Right atrium auricular region (tissue), 2 donors: ENCODE results near the gene ZPR1. TPM values are rescaled to one million over a fixed set of nuclear protein-coding genes. Genes with fewer than 3 reads are reported as not detected.
"Not testable (repeated sequence)": the region's sequence is repeated elsewhere in the genome, so short reads cannot be mapped to it uniquely, and the experiment has no call there.

Experiments
- DNase-seq: peaks from one replicate; pipeline ENCODE4 v3.0.0-alpha.2; 2019; ENCODE audit warnings: low spot score
- H3K27ac ChIP-seq, 2 donors: fragments of 200-600 bp; sonication (generic); 1 replicate in 1 of 2; 2 replicates in 1 of 2; pipeline ENCODE4 v1.5.1; 2016 to 2019
- H3K27me3 ChIP-seq, 2 donors: fragments of 200-600 bp; sonication (generic); one replicate each; pipeline versions ENCODE4 v1.5.1 to v1.6.0; 2017 to 2019
- H3K36me3 ChIP-seq: fragments of 200-600 bp; sonication (generic); one replicate; pipeline ENCODE4 v1.5.1; 2016
- H3K4me1 ChIP-seq, 2 donors: fragments of 200-600 bp; sonication (generic); one replicate each; pipeline versions ENCODE4 v1.5.1 to v1.6.0; 2017 to 2019
- H3K4me3 ChIP-seq, 2 donors: fragments of 200-600 bp; sonication (generic); 1 replicate in 1 of 2; 2 replicates in 1 of 2; pipeline ENCODE4 v1.5.1; 2017 to 2019; ENCODE audit warnings: mild to moderate bottlenecking in 1 of 2, moderate library complexity in 1 of 2
- H3K9me3 ChIP-seq, 2 donors: fragments of 200-600 bp; sonication (generic); one replicate each; pipeline ENCODE4 v1.5.1; 2019
- CTCF ChIP-seq, 2 donors: fragments of 200-600 bp; sonication (generic); IDR thresholded peaks; one replicate each; pipeline ENCODE4 v1.5.1; 2019; ENCODE audit warnings: antibody characterized with exemption in 2 of 2
- total RNA-seq, 2 donors: library from RNA; depleted of rRNA; stranded (reverse); fragments of >200 nt; gene quantifications; one replicate each; pipeline ENCODE4 v1.1.0, GENCODE V29; 2016

ZPR1 gene
- total RNA-seq, 2 donors from 2014 or later, result 16.8 to 20.6 TPM

- Histone ChIP-seq H3K27me3 (no peaks in the 10 kb centered on the region), H3K4me1 (peaks cover 0 to 27% of the 10 kb centered on the region in 2 donors), H3K9me3 (no peaks in the 10 kb centered on the region), H3K4me3 (peak within 1 kb of the TSS; percentile 64 to 94), H3K27ac (peak within 1 kb of the TSS; percentile 90 to 97), H3K36me3 (peaks cover 9% of the 10 kb centered on the region)
- TF ChIP-seq CTCF (IDR thresholded peaks at IDR 0.05), result peak in 1 of 2 donors; percentile 39
- DNase-seq, result peak; percentile 81
Observed at GRCh38 chr11:116772443-116773202, 15.2 kb downstream of the ZPR1 start, which contains the start of gene BUD13. Gene BUD13, minus strand, starts transcription at chr11:116772987. Its CDS starts 23 bp downstream, at chr11:116772964.

DNA sequence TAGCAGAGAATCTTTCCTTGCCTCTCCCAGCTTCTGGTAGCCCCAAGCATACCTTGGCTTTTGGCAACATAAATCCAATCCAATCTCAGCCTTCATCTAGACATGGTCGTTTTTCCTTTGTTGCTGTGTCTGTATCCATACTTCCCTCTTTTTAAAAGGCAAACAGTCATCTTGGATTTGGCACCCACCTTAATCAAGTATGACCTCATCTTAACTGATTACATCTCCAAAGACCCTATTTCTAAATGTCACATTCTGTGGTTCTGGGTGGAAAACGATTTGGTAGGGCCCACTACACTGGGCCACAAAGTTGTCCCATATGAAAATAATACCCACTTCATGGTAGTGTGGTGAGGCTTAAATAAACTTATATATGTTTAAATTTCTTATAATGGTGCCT lies 15.9 kb downstream of the ZPR1 start:
- H3K27ac ChIP-seq, result peak overlapping the region; percentile 90 to 97
- no peak for TF ChIP-seq CTCF (IDR thresholded peaks at IDR 0.05)

DNA sequence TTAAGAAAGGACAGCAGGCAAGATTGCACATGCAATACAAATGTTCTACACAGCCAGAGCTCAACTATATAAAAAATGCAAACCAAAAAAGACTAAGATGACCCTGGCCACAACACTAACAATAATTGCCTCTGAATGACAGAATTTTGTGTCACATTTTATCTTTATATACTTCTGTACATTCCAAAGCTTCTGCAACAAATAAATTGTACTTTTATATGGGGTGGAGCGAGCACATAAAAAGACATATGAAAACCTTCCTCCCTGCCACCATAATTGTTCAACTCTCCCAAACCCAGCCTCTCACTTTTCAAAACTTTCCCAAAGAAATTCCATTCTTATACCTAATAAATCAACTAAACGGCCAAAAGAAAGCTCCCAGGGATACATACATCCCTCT lies 25.7 kb downstream of the ZPR1 start:
- no peaks in the 10 kb centered on the region for H3K27me3 ChIP-seq
- no peaks in the 10 kb centered on the region for H3K4me1 ChIP-seq
- no peak for DNase-seq
- no peak overlapping the region for H3K27ac ChIP-seq
- TF ChIP-seq CTCF (IDR thresholded peaks at IDR 0.05), result no peak
- H3K9me3 ChIP-seq, result no peaks in the 10 kb centered on the region
- H3K36me3 ChIP-seq, result peaks cover 69% of the 10 kb centered on the region
- no peak overlapping the region for H3K4me3 ChIP-seq

More for the DNA sequence above, 15.9 kb downstream of the ZPR1 start:
- Histone ChIP-seq H3K9me3 (no peaks in the 10 kb centered on the region), H3K4me1 (peaks cover 0 to 27% of the 10 kb centered on the region in 2 donors), H3K36me3 (peaks cover 9% of the 10 kb centered on the region), H3K27me3 (no peaks in the 10 kb centered on the region), H3K4me3 (peak overlapping the region; percentile 64 to 94)
- no peak for DNase-seq

DNA sequence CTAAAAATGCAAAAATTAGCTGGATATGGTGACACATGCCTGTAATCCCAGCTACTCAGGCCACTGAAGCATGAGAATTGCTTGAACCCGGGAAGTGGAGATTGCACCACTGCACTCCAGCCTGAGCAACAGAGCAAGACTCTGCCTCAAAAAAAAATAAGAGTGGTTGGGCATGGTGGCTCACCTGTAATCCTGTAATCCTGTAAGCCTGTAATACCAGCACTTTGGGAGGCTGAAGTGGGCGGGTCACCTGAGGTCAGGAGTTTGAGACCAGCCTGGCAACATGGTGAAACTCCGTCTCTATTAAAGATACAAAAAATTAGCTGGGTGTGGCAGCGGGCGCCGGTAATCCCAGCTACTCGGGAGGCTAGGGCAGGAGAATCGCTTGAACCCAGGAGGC lies 31.8 kb downstream of the ZPR1 start:
- H3K4me3 ChIP-seq, H3K27ac ChIP-seq, H3K4me1 ChIP-seq, H3K27me3 ChIP-seq, H3K9me3 ChIP-seq, DNase-seq: not testable (repeated sequence)
- H3K36me3 ChIP-seq, result peaks cover 61% of the 10 kb centered on the region

DNA sequence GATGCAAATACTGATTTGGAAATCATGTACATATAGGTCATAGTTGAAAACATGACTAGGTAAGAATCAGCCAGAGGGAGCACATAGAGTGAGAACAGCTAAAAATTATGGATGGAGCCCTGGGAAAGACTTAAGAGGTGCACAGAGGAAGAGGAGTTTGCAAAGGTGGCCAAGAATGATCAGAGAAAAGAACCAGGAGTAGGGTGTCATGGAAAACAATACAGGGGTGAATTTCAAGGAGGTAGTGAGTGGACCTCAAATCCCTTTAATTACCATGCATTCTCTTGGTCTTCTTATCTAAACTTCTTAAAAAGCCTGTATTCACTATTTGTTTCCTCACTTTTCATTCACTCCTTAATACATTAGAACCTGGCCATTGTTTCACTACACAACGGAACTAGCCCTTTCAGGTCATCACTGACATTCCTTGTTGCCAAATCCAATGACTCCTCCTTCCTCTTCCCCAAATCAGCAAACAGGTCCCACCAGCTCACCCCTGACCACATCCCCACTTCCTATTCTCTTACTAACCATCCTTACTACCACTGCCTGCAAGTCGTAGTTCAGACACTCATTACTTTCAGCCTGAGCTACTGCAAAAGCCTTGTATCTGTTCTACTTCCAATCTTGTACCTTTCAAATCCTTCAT lies 37.6 kb downstream of the ZPR1 start:
- Histone ChIP-seq H3K27ac (no peak overlapping the region), H3K9me3 (no peaks in the 10 kb centered on the region), H3K27me3 (no peaks in the 10 kb centered on the region), H3K36me3 (peaks cover 58% of the 10 kb centered on the region), H3K4me1 (no peaks in the 10 kb centered on the region), H3K4me3 (no peak overlapping the region)
- TF ChIP-seq CTCF (IDR thresholded peaks at IDR 0.05), result no peak
- no peak for DNase-seq

- no peak for DNase-seq
- Histone ChIP-seq H3K4me1 (peaks cover 0 to 5% of the 10 kb centered on the region in 2 donors), H3K27ac (no peak overlapping the region), H3K27me3 (no peaks in the 10 kb centered on the region), H3K36me3 (peaks cover 13% of the 10 kb centered on the region), H3K9me3 (no peaks in the 10 kb centered on the region), H3K4me3 (no peak overlapping the region)
- no peak for TF ChIP-seq CTCF (IDR thresholded peaks at IDR 0.05)
Observed at GRCh38 chr11:116742104-116742503, 45.7 kb downstream of the ZPR1 start.
